Measurements from ENCODE around the gene UBL5. TPM values are rescaled to one million over a fixed set of nuclear protein-coding genes. Genes with fewer than 3 reads are reported as not detected.

Gene UBL5
- total RNA-seq, 1 experiment from 2014 or later = 403 TPM

DNA sequence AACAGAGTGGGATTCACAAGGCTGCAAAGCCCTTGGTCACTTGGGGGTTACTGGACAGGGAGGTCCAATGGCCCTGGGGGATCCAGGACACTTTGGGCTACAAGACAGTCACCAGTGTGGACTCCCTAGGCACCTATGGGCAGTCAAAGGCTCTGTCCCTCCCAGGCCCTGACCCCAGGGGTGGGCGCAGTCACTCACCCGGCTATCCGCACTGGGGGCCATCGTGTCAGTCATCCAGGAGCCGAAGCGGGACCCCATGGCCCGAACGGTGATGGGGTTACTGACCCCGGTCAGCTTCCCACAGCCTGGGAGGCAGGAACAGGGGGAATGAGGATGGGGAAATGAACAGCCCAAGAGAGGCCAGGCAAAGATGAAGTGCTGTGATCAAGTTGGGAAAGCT lies 28.9 kb downstream of the UBL5 start:
- ChIA-PET CTCF (no interaction called here), POLR2A (ENCODE audit: unreplicated experiment) (no interaction called here)
- Histone ChIP-seq H3K9me3 (ENCODE audit: insufficient read depth, low read depth) (no peaks in the 10 kb centered on the region), H3K27ac (no peak overlapping the region), H3K4me2 (no peak overlapping the region), H2AFZ (no peak overlapping the region), H4K20me1 (ENCODE audit: insufficient read depth) (no peaks in the 10 kb centered on the region), H3K4me3 (no peak overlapping the region), H3K4me1 (replicated peaks; ENCODE audit: insufficient read depth) (no peaks in the 10 kb centered on the region), H3K27me3 (ENCODE audit: insufficient read depth, low read depth) (0 out of 2 replicates have a peak, but pooled peaks cover 4% of the 10 kb centered on the region), H3F3A (ENCODE audit: insufficient read depth, low read depth) (no peaks in the 10 kb centered on the region), H3K36me3 (ENCODE audit: low read depth) (no peaks in the 10 kb centered on the region), H3K9me2 (ENCODE audit: insufficient read depth) (no peaks in the 10 kb centered on the region), H3K79me2 (ENCODE audit: low read depth) (no peaks in the 10 kb centered on the region)
- TF ChIP-seq CTCF (conservative IDR thresholded peaks at IDR 0.05) = no peak
- TF ChIP-seq EZH2 (IDR thresholded peaks at IDR 0.05; ENCODE audit: low read depth) = no peak
- intact Hi-C loops (cut with micrococcal nuclease; ENCODE audit: unreplicated experiment) = no loop called here
- BruUV-seq (replicated peaks) = no TSS peak
- DNase-seq = no peak

DNA sequence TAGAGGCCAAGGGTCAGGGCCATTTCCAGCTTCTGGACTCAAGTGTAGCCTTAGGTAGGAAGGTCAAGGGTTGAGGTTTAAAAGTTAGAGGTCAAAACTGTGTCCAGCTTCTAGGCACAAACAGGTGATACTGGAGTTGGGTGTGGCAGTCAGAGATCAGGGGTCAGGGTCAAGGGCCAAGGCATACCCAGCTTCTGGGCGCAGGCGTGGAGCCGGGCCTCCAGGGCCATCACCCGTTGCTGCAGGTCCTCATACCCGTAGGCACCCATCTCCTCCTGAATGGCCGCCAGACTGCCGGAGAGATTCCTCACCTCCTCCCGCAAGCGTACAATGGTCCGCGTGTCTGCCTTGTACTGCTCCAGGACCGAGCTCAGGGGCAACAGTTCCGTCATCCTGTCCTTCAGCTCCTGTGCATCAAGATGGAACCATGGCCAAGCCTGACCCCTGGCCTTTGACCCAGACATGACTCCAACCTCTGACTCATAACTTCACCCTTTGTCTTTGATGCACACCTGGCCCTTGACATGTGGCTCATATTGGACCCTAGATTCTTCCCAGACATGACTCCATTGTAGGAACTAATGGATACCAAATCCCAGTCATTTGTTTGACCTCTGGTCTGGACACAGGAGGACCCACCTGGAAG lies 29.5 kb downstream of the UBL5 start:
- Histone ChIP-seq H3K27ac (no peak overlapping the region), H3K79me2 (ENCODE audit: low read depth) (no peaks in the 10 kb centered on the region), H3K4me3 (no peak overlapping the region), H3K9me2 (ENCODE audit: insufficient read depth) (no peaks in the 10 kb centered on the region), H3K27me3 (ENCODE audit: insufficient read depth, low read depth) (0 out of 2 replicates have a peak, but pooled peaks cover 4% of the 10 kb centered on the region), H2AFZ (no peak overlapping the region), H3K4me2 (no peak overlapping the region), H3K36me3 (ENCODE audit: low read depth) (no peaks in the 10 kb centered on the region), H3K9me3 (ENCODE audit: insufficient read depth, low read depth) (no peaks in the 10 kb centered on the region), H3K4me1 (replicated peaks; ENCODE audit: insufficient read depth) (no peaks in the 10 kb centered on the region), H3F3A (ENCODE audit: insufficient read depth, low read depth) (no peaks in the 10 kb centered on the region), H4K20me1 (ENCODE audit: insufficient read depth) (no peaks in the 10 kb centered on the region)
- no peak for DNase-seq
- POLR2A ChIA-PET (ENCODE audit: unreplicated experiment) = interaction anchor here (0.6 kb wide), 1 partner anchor 23 kb away, joined by 6 read pairs; no protein-coding TSS in a partner anchor
- BruUV-seq (replicated peaks) = no TSS peak
- CTCF ChIA-PET = no interaction called here
- TF ChIP-seq EZH2 (IDR thresholded peaks at IDR 0.05; ENCODE audit: low read depth) = no peak
- no peak for TF ChIP-seq CTCF (conservative IDR thresholded peaks at IDR 0.05)
- intact Hi-C loops (cut with micrococcal nuclease; ENCODE audit: unreplicated experiment) = no loop called here

DNA sequence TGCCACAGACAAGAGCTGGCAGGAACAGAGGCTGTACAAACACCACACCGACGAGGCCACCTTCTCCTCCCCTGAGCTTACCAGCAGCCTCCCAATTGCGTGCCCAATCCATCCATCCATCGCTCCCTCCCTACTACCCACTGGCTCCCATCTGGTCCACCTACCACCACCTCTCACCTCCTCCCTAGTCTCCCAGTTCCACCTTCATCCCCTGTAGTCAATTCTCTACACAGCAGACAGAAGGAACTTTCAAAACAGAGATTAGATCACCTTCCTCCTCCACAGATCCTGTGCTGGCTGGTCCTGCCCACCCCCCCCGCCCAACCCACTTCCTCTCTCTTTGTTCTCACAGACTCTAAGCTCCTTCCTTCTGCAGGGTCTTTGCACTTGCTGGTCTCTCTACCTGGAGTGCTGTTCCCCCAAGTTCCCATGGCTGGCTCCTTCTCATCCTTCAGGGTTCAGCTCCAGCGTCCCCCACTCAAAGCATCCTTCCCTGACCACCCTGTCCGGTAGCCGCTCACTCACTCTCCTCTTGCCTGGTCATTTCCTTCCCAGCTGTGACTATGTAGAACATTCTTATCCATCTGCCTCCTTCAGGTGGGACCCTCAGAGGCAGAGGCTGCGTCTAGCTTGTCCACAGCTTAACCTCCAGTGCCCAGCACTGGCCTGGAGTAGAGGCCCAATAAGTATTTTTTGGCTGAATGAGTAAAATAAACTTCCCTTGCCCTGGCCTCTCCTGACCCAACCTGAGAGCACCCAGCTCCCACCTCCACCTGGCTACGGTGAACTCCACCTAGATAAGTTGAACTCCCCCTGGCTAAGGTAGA lies 30.4 kb downstream of the UBL5 start:
- Histone ChIP-seq H3K4me1 (replicated peaks; ENCODE audit: insufficient read depth) (no peaks in the 10 kb centered on the region), H3K36me3 (ENCODE audit: low read depth) (no peaks in the 10 kb centered on the region), H3K4me2 (no peak overlapping the region), H2AFZ (no peak overlapping the region), H3K79me2 (ENCODE audit: low read depth) (no peaks in the 10 kb centered on the region), H3F3A (ENCODE audit: insufficient read depth, low read depth) (no peaks in the 10 kb centered on the region), H3K9me2 (ENCODE audit: insufficient read depth) (no peaks in the 10 kb centered on the region), H4K20me1 (ENCODE audit: insufficient read depth) (no peaks in the 10 kb centered on the region), H3K9me3 (ENCODE audit: insufficient read depth, low read depth) (no peaks in the 10 kb centered on the region), H3K4me3 (no peak overlapping the region), H3K27ac (no peak overlapping the region), H3K27me3 (ENCODE audit: insufficient read depth, low read depth) (peaks cover 5% of the 10 kb centered on the region; the same call in 1 of the 2 replicates)
- ChIA-PET POLR2A (ENCODE audit: unreplicated experiment) (interaction anchor here (0.6 kb wide), 1 partner anchor 24 kb away, joined by 6 read pairs; no protein-coding TSS in a partner anchor), CTCF (no interaction called here)
- BruUV-seq (replicated peaks) = no TSS peak
- TF ChIP-seq EZH2 (IDR thresholded peaks at IDR 0.05; ENCODE audit: low read depth) (no peak), CTCF (conservative IDR thresholded peaks at IDR 0.05) (no peak)
- intact Hi-C loops (cut with micrococcal nuclease; ENCODE audit: unreplicated experiment) = no loop called here
- no peak for DNase-seq
